PC-9 (cell line): Measurements from ENCODE around the gene CECR2. TPM values are rescaled to one million over a fixed set of nuclear protein-coding genes. Genes with fewer than 3 reads are reported as not detected.

Source experiments
- BruUV-seq: library from RNA; stranded (reverse); fragments of 400-500 nt; replicated peaks from 2 replicates; lab custom pipeline; 2021; lab: Mats Ljungman, UMichigan
- CTCF ChIA-PET: fragments of 300-600 bp; sonication (Branson Sonifier 250); formaldehyde crosslinking; loops from one replicate; lab custom pipeline; 2022; ENCODE audit warnings: antibody characterized with exemption; lab: Charles Lee
- POLR2A ChIA-PET: fragments of 300-600 bp; sonication (Branson Sonifier 250); formaldehyde crosslinking; loops from one replicate; lab custom pipeline; 2022; ENCODE audit warnings: antibody characterized with exemption; ENCODE audit not compliant: unreplicated experiment; lab: Charles Lee
- DNase-seq, 2 experiments: peaks; one replicate each; pipeline versions ENCODE4 v3.0.0 to v3.0.0-alpha.2; 2015 to 2022; ENCODE audit warnings: mixed read lengths in 1 of 2
- H2AFZ ChIP-seq: fragments of 200-600 bp; sonication (generic); 2 replicates; pipeline ENCODE4 v1.8.1; 2017; ENCODE audit warnings: antibody characterized with exemption
- H3F3A ChIP-seq: fragments of 200-600 bp; sonication (generic); 2 replicates; pipeline ENCODE4 v1.8.1; 2017; ENCODE audit warnings: antibody characterized with exemption, mild to moderate bottlenecking, low read depth; ENCODE audit not compliant: insufficient read depth
- H3K27ac ChIP-seq: fragments of 200-600 bp; sonication (generic); 2 replicates; pipeline ENCODE4 v1.6.1; 2016; ENCODE audit warnings: mixed run types
- H3K27me3 ChIP-seq: fragments of 200-600 bp; sonication (generic); 2 replicates; pipeline ENCODE4 v1.6.1; 2016; ENCODE audit warnings: low read depth, mixed run types; ENCODE audit not compliant: insufficient read depth
- H3K36me3 ChIP-seq: fragments of 200-600 bp; sonication (generic); 2 replicates; pipeline ENCODE4 v1.6.1; 2016; ENCODE audit warnings: low read depth, mixed run types
- H3K4me1 ChIP-seq: fragments of 200-600 bp; sonication (generic); replicated peaks from 2 replicates; pipeline ENCODE4 v1.6.1; 2016; ENCODE audit warnings: mixed run types; ENCODE audit not compliant: insufficient read depth
- H3K4me2 ChIP-seq: fragments of 200-600 bp; sonication (generic); 2 replicates; pipeline ENCODE4 v1.6.1; 2017; ENCODE audit warnings: mixed run types
- H3K4me3 ChIP-seq: fragments of 200-600 bp; sonication (generic); 2 replicates; pipeline ENCODE4 v1.6.1; 2016; ENCODE audit warnings: mixed run types
- H3K79me2 ChIP-seq: fragments of 200-600 bp; sonication (generic); 2 replicates; pipeline ENCODE4 v1.6.1; 2017; ENCODE audit warnings: low read depth, mixed run types
- H3K9me2 ChIP-seq: fragments of 200-600 bp; sonication (generic); 2 replicates; pipeline ENCODE4 v1.8.1; 2017; ENCODE audit warnings: mild to moderate bottlenecking; ENCODE audit not compliant: insufficient read depth
- H3K9me3 ChIP-seq: fragments of 200-600 bp; sonication (generic); 2 replicates; pipeline ENCODE4 v1.8.1; 2016; ENCODE audit warnings: low read depth; ENCODE audit not compliant: insufficient read depth
- H4K20me1 ChIP-seq: fragments of 200-600 bp; sonication (generic); 2 replicates; pipeline ENCODE4 v1.8.1; 2017; ENCODE audit not compliant: insufficient read depth
- EZH2 ChIP-seq: fragments of 200-600 bp; sonication (generic); IDR thresholded peaks from 2 replicates; pipeline ENCODE4 v1.8.0; 2017; ENCODE audit warnings: antibody characterized with exemption, low read depth
- intact Hi-C: fragments of 100-400 bp; cut with micrococcal nuclease; formaldehyde crosslinking; loops from one replicate; pipeline ENCODE4 v1.10.0; 2022; ENCODE audit not compliant: unreplicated experiment
- total RNA-seq: library from RNA; stranded (reverse); gene quantifications from 2 replicates; pipeline ENCODE4 v1.2.3, GENCODE V29; 2021
- TF ChIP-seq, protein P1 (sequence below): fragments of 200-600 bp; sonication (generic); conservative IDR thresholded peaks from 2 replicates; pipeline ENCODE4 v1.6.1; 2017; ENCODE audit warnings: mixed run types, antibody characterized with exemption, mild to moderate bottlenecking, moderate library complexity

Gene CECR2
- total RNA-seq, 1 experiment from 2014 or later, result not detected

- ChIA-PET CTCF (no interaction called here), POLR2A (no interaction called here)
- H3K4me3 ChIP-seq, result no peak overlapping the region
- no peaks in the 10 kb centered on the region for H4K20me1 ChIP-seq
- H3K9me2 ChIP-seq, result no peaks in the 10 kb centered on the region
- TF ChIP-seq, protein P1, sequence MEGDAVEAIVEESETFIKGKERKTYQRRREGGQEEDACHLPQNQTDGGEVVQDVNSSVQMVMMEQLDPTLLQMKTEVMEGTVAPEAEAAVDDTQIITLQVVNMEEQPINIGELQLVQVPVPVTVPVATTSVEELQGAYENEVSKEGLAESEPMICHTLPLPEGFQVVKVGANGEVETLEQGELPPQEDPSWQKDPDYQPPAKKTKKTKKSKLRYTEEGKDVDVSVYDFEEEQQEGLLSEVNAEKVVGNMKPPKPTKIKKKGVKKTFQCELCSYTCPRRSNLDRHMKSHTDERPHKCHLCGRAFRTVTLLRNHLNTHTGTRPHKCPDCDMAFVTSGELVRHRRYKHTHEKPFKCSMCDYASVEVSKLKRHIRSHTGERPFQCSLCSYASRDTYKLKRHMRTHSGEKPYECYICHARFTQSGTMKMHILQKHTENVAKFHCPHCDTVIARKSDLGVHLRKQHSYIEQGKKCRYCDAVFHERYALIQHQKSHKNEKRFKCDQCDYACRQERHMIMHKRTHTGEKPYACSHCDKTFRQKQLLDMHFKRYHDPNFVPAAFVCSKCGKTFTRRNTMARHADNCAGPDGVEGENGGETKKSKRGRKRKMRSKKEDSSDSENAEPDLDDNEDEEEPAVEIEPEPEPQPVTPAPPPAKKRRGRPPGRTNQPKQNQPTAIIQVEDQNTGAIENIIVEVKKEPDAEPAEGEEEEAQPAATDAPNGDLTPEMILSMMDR, result no peak
- no peak for TF ChIP-seq EZH2
- no peak overlapping the region for H3K4me2 ChIP-seq
- H3K27me3 ChIP-seq, result no peaks in the 10 kb centered on the region
- no peak overlapping the region for H3K27ac ChIP-seq
- no peak overlapping the region for H2AFZ ChIP-seq
- H3F3A ChIP-seq, result no peaks in the 10 kb centered on the region
- H3K4me1 ChIP-seq, result no peaks in the 10 kb centered on the region
- H3K79me2 ChIP-seq, result no peaks in the 10 kb centered on the region
- BruUV-seq, result no TSS peak
- no peaks in the 10 kb centered on the region for H3K9me3 ChIP-seq
- H3K36me3 ChIP-seq, result no peaks in the 10 kb centered on the region
- intact Hi-C loops, result no loop called here
- no peak for DNase-seq
These were observed 173.2 kb downstream of the CECR2 start for GRCh38 chr22:17542452-17542851.

DNA sequence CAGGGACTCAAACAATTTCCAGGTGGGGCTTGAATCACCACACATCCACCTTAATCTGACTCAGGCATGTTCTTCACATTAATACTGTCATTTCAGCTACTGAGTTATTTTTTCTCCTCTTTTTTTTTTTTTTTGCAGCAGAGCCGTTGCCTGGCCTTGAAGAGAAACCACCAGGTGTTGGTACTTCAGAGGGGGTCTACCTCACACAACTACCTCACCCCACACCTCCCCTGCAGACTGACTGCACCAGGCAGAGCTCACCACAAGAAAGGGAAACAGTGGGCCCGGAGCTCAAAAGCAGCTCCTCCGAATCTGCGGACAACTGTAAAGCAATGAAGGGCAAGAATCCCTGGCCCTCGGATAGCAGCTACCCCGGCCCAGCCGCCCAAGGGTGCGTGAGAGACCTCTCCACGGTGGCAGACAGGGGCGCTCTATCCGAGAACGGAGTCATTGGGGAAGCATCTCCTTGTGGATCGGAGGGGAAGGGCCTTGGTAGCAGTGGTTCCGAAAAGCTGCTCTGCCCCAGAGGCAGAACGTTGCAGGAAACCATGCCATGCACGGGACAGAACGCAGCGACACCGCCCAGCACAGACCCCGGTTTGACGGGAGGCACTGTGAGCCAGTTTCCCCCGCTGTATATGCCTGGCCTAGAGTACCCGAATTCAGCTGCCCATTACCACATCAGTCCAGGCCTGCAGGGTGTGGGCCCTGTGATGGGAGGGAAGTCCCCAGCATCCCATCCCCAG, 178.9 kb downstream of the CECR2 start:
- H3K36me3 ChIP-seq, result no peaks in the 10 kb centered on the region
- no peak overlapping the region for H3K4me2 ChIP-seq
- no peak overlapping the region for H2AFZ ChIP-seq
- DNase-seq, result no peak
- no peaks in the 10 kb centered on the region for H3K79me2 ChIP-seq
- no peaks in the 10 kb centered on the region for H4K20me1 ChIP-seq
- ChIA-PET CTCF (no interaction called here), POLR2A (no interaction called here)
- no peaks in the 10 kb centered on the region for H3K4me1 ChIP-seq
- H3K9me2 ChIP-seq, result no peaks in the 10 kb centered on the region
- no peaks in the 10 kb centered on the region for H3K9me3 ChIP-seq
- no peak overlapping the region for H3K4me3 ChIP-seq
- H3K27ac ChIP-seq, result no peak overlapping the region
- TF ChIP-seq EZH2, result no peak
- TF ChIP-seq, protein P1, result no peak
- no TSS peak for BruUV-seq
- intact Hi-C loops, result no loop called here
- no peaks in the 10 kb centered on the region for H3F3A ChIP-seq
- H3K27me3 ChIP-seq, result no peaks in the 10 kb centered on the region

- no peaks in the 10 kb centered on the region for H3K27me3 ChIP-seq
- H3K36me3 ChIP-seq, result no peaks in the 10 kb centered on the region
- H4K20me1 ChIP-seq, result no peaks in the 10 kb centered on the region
- TF ChIP-seq, protein P1, result no peak
- no peak for TF ChIP-seq EZH2
- BruUV-seq, result no TSS peak
- H3K27ac ChIP-seq, result no peak overlapping the region
- H3K79me2 ChIP-seq, result no peaks in the 10 kb centered on the region
- no peak overlapping the region for H3K4me3 ChIP-seq
- ChIA-PET POLR2A (no interaction called here), CTCF (no interaction called here)
- H3K9me2 ChIP-seq, result no peaks in the 10 kb centered on the region
- DNase-seq, result no peak
- no peak overlapping the region for H3K4me2 ChIP-seq
- H3K9me3 ChIP-seq, result no peaks in the 10 kb centered on the region
- H3K4me1 ChIP-seq, result no peaks in the 10 kb centered on the region
- no peak overlapping the region for H2AFZ ChIP-seq
- H3F3A ChIP-seq, result no peaks in the 10 kb centered on the region
- intact Hi-C loops, result no loop called here
These were observed 179.4 kb downstream of the CECR2 start for GRCh38 chr22:17548756-17549035.
